CD4-positive, alpha-beta T cell treated with Interleukin-2 at 100 ng/mL for 4 hours (primary cell): ENCODE measurements around the gene MSLN.

Source experiments
- DNase-seq: peaks from one replicate; pipeline ENCODE4 v3.0.0-alpha.2; 2020; ENCODE audit warnings: low spot score

The MSLN gene

GRCh38 chr16:793414-793813, 32.9 kb downstream of the MSLN start:
- DNase-seq = no peak

GRCh38 chr16:794091-794822, 33.7 kb downstream of the MSLN start:
- no peak for DNase-seq

GRCh38 chr16:794853-795466, 34.4 kb downstream of the MSLN start:
- no peak for DNase-seq

- DNase-seq = no peak
These were observed 35.2 kb downstream of the MSLN start for GRCh38 chr16:795580-796229.

GRCh38 chr16:796296-797119, 36.0 kb downstream of the MSLN start:
- DNase-seq = no peak

- DNase-seq = no peak
These were observed 36.5 kb downstream of the MSLN start for GRCh38 chr16:797120-797420.

GRCh38 chr16:797686-798085, 37.2 kb downstream of the MSLN start:
- DNase-seq = no peak

GRCh38 chr16:798666-799065, 38.1 kb downstream of the MSLN start:
- no peak for DNase-seq

- no peak for DNase-seq
These were observed 38.8 kb downstream of the MSLN start for GRCh38 chr16:799111-799947.

- DNase-seq = no peak
These were observed 39.7 kb downstream of the MSLN start, which contains the start of gene GNG13 for GRCh38 chr16:799948-800833. Gene GNG13 (minus strand): TSS chr16:800734. CDS start chr16:799077, 1,657 bp downstream.

GRCh38 chr16:800834-801511, 40.4 kb downstream of the MSLN start:
- no peak for DNase-seq

GRCh38 chr16:801584-802363, 41.2 kb downstream of the MSLN start:
- DNase-seq = no peak

GRCh38 chr16:802461-802860, 41.9 kb downstream of the MSLN start:
- no peak for DNase-seq

- DNase-seq = no peak
These were observed 42.6 kb downstream of the MSLN start for GRCh38 chr16:802914-803753.

GRCh38 chr16:803754-804080, 43.2 kb downstream of the MSLN start:
- no peak for DNase-seq

GRCh38 chr16:804193-805048, 43.9 kb downstream of the MSLN start:
- no peak for DNase-seq

- DNase-seq = no peak
These were observed 44.9 kb downstream of the MSLN start for GRCh38 chr16:805474-805873.
